ENCODE data around the gene FREM2.

DNA sequence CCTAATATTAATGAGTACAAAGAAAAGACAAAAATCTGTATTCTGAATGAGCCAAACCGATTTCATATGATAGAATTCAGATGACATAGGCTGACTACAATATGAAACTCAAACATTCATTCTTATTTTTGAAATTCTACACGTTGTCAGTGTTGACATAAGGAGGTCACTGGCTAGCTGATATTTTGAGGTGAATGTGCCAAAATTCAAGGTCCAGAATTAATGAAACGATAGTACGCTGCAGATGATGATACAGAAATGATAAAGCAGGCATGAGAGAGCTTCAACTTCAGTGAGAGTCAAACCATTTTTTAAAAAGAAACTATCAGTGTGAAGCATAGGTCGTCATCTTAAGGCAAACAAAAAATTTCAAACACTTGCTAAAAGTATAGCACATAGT is 88.2 kb downstream of the FREM2 start:
- TF ChIP-seq CREB1 (IDR thresholded peaks at IDR 0.05; ENCODE audit: low read depth) (no peak), NFIC (IDR thresholded peaks at IDR 0.05) (no peak), TAF1 (IDR thresholded peaks at IDR 0.05; ENCODE audit: low read depth) (no peak), EGR1 (IDR thresholded peaks at IDR 0.05) (no peak), TEAD4 (IDR thresholded peaks at IDR 0.05) (no peak), FOXM1 (IDR thresholded peaks at IDR 0.05; ENCODE audit: borderline replicate concordance, low read depth) (no peak), ZBTB7A (IDR thresholded peaks at IDR 0.05; ENCODE audit: low read depth) (no peak)
- TF ChIP-seq, protein P1, sequence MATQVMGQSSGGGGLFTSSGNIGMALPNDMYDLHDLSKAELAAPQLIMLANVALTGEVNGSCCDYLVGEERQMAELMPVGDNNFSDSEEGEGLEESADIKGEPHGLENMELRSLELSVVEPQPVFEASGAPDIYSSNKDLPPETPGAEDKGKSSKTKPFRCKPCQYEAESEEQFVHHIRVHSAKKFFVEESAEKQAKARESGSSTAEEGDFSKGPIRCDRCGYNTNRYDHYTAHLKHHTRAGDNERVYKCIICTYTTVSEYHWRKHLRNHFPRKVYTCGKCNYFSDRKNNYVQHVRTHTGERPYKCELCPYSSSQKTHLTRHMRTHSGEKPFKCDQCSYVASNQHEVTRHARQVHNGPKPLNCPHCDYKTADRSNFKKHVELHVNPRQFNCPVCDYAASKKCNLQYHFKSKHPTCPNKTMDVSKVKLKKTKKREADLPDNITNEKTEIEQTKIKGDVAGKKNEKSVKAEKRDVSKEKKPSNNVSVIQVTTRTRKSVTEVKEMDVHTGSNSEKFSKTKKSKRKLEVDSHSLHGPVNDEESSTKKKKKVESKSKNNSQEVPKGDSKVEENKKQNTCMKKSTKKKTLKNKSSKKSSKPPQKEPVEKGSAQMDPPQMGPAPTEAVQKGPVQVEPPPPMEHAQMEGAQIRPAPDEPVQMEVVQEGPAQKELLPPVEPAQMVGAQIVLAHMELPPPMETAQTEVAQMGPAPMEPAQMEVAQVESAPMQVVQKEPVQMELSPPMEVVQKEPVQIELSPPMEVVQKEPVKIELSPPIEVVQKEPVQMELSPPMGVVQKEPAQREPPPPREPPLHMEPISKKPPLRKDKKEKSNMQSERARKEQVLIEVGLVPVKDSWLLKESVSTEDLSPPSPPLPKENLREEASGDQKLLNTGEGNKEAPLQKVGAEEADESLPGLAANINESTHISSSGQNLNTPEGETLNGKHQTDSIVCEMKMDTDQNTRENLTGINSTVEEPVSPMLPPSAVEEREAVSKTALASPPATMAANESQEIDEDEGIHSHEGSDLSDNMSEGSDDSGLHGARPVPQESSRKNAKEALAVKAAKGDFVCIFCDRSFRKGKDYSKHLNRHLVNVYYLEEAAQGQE (IDR thresholded peaks at IDR 0.05; ENCODE audit: low read depth) = no peak
- TF ChIP-seq, protein P2, sequence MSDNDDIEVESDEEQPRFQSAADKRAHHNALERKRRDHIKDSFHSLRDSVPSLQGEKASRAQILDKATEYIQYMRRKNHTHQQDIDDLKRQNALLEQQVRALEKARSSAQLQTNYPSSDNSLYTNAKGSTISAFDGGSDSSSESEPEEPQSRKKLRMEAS (IDR thresholded peaks at IDR 0.05) = no peak

Data from Ishikawa (cell line).